NCI-H1436 treated with DMSO at 0.1 percent for 48 hours (cell line): ENCODE measurements around the gene RASGRP3.
"Not testable (repeated sequence)": the region's sequence is repeated elsewhere in the genome, so short reads cannot be mapped to it uniquely, and the experiment has no call there.

ENCODE experiments used
- DNase-seq: peaks from one replicate; lab custom pipeline; 2025; lab: John Stamatoyannopoulos, UW

Gene RASGRP3, protein sequence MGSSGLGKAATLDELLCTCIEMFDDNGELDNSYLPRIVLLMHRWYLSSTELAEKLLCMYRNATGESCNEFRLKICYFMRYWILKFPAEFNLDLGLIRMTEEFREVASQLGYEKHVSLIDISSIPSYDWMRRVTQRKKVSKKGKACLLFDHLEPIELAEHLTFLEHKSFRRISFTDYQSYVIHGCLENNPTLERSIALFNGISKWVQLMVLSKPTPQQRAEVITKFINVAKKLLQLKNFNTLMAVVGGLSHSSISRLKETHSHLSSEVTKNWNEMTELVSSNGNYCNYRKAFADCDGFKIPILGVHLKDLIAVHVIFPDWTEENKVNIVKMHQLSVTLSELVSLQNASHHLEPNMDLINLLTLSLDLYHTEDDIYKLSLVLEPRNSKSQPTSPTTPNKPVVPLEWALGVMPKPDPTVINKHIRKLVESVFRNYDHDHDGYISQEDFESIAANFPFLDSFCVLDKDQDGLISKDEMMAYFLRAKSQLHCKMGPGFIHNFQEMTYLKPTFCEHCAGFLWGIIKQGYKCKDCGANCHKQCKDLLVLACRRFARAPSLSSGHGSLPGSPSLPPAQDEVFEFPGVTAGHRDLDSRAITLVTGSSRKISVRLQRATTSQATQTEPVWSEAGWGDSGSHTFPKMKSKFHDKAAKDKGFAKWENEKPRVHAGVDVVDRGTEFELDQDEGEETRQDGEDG

DNA sequence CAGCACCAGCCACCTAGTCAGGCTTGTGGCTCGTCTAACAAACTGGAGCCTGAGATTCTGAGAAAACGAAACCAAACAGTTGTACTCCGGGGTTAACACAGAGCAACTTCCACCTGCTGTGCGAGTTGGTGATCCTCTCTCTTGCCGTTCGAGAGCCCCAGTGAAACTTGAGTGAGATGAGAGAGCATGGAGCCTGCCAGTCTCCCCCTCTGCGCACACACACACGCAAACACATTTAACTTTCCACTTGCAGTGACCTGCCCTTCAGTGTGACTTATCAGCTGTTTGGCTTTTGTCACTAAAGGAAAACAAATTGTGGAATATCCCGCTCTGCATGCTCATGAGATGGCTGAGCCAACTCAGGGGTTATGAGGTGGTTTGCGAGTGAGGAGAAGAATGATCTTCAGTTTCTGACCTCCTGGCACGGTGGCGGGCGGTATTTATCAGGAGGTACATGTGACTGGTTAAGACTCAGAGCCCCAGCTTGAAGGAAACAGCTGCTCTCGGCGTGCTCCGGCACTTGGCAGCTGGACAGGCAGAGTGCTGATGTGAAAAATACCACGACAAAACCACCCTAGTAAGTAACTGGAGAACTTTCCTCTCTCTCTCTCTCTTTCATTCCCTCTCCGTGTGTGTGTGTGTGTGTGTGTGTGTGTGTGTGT, at the start of gene RASGRP3:
RASGRP3 (plus strand) TSS at position 519 of the 662 bp plus-strand sequence. CDS start 38,488 bp downstream, outside the sequence.
- DNase-seq, result no peak

DNA sequence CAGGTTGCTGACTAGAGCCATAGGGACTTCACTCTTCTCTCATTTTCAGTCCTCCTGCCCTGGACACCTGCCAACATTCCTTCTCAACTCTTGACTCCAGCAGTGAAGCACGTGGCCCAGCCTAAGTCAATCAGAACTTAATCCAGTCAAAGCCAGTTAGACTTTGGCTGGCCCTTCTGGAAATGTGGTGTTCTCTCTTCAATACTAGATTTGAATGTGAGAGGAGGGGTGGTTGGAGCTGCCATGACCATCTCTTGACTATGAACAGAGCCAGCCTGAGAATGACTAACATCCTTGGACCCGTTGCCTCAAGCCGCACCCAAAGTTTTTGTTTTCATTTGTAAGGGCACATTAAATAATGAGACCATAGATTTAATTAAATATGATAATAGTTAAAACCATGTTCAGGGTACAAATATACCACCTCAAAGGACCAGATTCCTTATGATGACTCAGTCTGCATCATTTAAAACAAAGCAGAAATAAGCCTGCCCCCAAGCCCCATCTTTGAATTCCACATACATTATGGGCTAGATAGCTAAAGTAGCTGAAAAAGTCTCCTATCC, 49.7 kb upstream of the RASGRP3 start:
- DNase-seq, result no peak

DNA sequence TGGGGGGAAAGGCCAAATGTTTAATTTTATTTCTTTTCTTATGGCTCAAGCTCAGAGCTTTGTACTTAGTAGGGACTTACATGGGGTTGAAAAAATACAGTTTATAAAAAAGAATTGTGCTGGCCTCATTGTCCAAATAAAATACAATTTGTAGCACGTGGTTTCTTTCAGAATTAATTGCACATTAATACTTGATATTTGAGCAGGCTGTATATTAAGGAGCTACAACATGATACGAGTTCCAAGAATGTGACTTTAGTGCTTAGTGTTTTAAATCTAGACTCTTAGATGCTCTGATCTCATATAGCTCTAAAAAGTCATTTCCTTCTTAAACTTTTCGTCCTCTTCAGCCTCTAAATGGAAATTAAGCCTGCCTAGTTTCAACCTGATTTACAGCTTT, 46.4 kb upstream of the RASGRP3 start:
- no peak for DNase-seq

DNA sequence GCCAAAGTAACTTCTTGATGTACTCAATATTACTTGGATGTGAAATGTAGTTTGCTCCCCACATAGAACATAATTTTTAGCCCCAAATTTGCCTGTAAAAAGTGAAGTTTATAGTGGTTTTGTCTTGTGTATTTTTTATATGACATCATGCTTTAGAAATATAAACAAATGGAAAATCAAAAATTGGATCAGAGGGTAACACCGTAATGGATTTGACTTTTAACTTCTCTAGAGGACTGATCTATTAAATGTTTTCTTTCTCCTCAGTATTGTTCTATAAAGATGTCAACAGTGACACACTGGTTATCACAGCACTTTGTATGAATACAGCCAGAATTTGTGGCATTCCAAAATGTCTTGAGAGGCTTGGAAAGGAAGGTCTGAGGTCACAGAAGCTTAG, 45.6 kb upstream of the RASGRP3 start:
- DNase-seq, result no peak

DNA sequence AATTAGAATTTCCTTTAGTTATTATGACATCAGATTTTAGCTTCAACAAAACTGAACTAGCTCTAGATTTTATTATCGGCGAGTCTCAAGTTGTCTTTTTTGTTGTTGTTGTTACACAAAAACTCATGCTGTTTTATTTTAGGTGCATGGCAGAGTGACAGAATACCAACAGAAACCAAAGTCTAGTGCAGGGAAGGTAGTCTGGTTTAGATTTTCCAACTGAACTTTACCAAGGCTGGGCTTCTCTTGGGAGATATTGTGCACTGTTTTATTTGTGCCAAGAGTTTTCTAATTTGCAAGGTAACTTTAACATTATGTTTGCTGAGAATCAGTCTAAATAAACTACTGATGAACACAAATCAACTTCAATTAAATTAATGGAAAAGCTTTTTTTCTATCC, 43.6 kb upstream of the RASGRP3 start:
- DNase-seq, result no peak

DNA sequence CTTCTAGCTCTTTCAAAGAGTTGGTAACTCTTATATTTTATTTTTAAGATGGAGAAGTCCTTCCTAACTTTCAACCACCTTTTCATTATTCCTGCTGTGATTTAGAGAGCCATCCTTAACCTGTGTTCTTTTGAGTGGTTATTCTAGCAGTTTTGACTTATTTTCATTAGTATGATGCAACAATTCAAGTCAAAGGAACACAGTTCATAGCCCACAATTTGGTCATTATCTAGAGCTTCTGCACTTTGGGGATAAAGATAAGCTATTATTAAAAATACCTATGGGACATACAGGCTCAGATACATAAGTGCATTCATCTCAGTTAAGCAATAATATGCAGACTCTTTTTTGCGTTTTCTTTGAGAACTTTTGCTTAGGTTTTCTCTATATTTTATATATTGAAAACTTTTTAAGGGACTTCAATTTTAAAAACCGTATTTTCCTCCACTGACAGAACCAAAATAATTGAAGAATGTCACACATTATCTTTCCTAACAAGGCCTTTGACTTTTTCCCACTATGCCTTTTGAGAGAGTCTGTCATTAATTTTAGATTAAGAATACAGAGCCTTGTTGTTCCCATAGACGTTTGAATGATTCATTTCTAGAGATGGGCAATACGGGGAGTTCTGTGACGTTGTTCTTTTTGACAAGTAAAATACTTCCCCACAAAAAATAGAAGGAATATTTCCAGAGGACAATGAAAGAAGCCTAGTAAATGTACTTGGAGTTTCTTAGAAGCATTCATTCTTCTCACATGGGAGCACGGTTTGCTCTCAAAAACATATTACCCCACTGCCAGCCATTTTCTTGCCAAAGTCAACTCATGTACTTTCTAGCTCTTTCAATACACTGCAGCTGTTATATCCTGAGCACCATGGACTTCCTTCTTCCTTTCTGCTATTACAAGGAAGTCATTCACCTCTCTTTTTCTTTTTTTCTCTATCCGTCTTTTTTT, 42.9 kb upstream of the RASGRP3 start:
- no peak for DNase-seq

DNA sequence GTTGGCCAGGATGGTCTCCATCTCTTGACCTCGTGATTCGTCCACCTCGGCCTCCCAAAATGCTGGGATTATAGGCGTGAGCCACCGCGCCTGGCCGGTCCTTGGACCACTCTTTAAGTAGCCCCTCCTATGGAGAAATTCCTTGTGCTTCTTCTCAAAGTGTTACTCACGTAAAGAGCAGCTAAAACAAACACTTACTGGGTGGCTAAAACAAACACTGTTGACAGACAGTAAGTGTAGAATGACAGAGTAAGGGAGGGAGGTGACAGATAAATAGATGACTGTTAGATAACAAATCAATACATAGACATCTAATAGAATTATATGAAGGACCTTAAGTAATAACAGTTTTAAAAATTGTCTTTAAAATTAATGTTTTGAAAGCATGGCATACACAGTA, 40.9 kb upstream of the RASGRP3 start:
- DNase-seq, result no peak

DNA sequence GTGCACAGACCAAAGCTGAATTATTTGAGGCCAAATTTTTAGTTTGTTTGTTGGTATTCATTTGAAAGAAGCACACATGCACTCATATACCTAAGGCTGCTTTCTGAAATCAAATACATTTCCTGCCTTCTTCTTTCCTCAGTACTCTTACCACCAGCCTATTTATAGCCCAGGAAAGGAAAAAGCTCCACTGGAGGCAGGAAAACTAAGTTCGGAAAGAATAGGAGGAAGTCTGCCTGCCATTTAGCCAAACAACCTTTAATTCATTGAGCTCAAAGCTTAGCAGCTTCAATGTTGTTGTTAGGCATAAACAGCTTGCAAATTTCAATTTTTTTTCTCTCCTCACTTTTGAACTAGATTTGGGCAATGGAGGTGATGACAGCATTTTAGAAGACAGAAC, 40.4 kb upstream of the RASGRP3 start:
- DNase-seq, result no peak

DNA sequence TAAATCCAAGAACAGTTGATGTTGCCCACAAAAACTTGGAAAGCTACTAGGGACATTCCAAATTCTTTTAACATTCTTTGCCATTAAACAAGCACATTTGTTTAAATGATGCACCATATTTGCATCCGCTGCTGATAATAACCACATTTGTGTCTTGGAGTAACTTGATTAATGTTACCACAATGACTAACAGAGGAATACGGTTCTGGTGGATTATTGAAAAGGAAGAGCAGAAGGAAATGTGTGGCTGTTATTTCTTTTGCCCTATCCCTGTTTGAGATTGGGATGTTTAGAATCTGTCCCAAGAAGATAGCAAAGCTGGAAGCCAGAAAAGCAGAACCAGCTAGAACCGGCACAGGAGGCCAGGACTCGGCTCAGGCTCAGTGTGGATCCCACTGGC, 39.2 kb upstream of the RASGRP3 start:
- DNase-seq, result no peak

DNA sequence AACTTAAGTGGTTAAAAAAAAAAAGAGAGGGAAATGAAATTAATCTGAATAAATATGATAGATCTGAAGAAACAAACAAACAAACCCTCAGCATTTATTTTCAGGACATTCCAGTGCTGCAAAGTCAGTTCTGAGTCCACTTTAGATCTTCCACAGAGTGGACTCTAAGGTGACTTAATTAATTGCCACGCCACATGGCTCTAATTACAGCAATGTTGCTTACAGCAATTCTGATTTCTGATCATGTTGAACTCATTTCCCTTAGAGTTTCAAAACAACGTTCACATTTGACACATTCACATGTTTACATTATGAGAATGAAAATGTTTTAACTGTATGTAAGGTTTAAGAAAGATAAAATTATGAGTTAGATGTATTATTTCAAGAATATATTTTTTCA, 38.6 kb upstream of the RASGRP3 start:
- DNase-seq, result no peak

DNA sequence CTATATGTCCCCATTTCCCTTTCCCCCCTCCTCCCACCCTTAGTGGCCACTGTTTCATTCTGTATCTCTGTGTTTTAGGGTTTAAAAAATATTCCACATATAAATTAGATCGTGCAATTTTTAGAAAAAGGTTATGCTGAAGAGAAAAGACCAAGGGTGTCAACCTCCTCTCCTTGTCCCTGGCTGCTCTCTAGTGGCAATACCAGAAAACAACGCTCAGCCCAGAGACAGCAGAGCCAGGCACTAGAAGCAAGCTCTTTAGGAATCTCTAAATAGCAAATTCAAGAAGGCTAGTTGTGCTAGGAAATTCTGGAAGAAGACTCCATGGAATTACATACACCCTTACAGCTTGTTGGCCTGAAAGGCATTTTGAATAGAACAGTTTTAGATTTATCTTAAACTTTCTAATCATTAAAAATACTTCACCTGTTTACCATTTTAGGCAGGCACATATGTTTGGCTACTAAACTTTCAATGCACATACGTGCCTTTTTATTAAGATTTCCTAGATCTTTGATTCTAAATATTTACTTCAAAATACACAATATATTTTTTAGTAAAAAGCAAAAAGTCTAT, 35.1 kb upstream of the RASGRP3 start:
- DNase-seq, result no peak

DNA sequence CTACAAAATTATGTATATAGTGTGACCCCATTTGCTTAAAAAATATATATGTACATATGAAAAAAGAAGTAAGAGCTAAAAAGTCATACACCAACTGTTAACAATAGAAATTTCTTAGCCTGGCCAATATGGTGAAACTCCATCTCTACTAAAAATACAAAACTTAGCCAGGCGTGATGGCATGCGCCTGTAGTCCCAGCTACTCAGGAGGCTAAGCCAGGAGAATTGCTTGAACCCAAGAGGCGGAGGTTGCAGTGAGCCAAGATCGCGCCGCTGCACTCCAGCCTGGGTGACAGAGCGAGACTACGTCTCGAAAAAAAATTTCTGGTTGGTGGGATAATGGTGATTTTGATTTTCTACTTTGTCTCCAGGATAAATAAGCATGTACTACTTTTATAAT, 34.4 kb upstream of the RASGRP3 start:
- not testable (repeated sequence) for DNase-seq

DNA sequence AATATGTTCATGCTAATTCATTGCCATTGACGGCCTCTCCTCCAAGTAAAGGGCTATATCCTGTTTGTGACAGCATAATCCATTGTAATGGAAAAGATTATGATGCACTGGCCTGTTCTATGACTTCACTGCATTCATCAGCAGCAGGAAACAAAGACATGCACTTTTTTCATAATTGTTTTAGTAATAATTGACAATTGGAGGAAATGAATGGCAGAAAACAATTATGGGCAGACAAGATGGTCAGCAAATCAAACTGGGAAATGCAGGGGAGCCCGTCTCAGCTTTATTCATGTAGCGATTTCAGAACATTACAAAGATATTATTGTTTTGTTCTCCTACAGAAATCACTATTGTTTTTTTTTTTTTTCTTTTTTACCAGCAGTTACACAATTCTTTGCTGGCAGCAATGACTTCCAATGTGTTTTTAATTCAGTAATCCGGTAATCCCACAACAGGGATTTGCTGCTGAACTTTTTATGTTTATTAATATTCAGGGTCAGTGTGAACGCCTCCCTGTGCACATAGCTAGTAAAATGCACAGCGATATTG, 33.8 kb upstream of the RASGRP3 start:
- DNase-seq, result no peak

DNA sequence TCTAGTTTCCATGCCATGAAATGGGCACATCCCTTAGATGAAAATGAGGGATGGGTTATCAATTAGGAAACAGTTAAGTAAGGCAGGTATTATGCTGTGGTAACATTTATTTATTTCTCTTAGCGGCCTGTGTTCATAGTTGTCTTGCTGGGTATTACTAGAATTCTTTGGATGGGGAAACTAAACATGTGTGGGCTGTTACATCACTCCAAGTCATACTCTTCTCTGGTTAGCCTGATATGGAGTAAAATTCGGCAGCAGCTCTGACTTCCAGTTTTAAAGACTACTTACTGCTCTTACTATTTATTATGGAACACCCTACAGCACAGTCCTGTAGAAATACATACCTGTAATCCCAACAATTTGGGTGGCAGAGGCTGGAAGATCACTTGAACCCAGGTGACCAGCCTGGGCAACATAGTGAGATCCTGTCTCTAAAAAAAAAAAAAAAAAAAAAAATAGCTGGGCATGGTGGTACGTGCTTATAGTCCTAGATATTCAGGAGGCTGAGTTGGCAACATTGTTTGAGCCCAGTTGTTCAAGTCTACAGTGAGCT, 33.1 kb upstream of the RASGRP3 start:
- DNase-seq, result no peak

DNA sequence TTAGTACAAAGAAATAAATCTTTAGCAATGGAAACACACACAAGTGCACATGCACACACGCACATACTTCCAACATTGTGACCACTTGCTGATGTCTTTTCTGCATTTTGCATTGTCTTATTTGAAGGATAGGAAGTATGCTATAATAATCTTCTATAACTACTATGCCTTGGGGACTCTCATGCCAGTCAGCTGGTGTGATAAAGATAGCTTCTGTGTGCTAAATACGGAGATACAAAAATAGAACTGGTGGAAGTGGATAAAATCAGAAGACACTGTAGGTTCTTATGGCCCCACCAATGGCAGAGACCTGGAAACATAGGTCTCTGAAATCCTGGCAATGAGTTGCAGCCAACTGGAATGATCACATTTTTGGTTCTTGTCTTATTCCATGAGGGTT, 31.5 kb upstream of the RASGRP3 start:
- DNase-seq, result no peak

DNA sequence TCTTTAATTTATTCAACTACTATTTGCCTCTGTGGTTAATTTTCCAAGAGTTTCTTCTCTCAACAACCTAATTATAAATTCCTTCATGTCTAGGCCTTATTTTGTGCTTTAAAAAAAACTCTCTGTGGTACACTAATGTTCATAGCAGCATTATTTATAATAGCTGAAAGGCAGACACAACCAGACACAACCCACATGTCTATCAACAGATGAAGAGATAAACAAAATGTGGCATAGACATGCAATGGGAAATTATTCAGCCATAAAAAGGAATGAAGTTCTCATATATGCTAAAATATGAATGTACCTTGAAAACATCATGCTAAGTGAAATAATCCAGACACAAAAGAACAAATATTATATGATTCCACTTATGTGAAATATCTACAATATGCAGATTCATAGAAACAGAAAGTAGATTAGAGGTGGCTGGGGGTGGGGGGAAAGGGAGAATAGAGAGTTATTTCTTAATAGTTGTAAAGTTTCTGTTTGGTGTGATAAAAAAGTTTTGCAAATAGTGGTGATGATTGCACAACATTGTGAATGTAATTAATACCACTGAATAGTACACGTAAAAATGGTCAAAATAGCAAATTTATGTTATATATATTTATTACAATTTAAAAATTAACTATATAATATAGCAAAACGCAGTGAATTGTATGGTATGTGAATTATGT, 28.1 kb upstream of the RASGRP3 start:
- DNase-seq, result no peak

DNA sequence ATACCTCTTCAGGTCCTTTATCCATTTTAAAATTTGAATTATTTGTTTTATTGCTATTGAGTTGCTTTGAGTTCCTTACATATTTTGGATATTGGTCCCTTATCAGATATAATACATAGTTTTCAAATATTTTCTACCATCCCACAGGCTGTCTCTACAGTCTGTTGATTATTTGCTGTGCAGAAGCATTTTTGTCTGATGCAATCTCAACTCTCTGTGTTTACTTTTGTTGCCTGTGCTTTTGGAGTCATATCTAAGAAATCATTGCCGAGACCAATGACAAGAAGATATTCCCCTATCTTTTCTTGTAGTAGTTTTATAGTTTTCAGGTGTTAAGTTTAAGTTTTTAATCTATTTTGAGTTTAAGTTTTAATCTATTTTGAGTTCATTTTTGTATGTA, 25.2 kb upstream of the RASGRP3 start:
- no peak for DNase-seq

DNA sequence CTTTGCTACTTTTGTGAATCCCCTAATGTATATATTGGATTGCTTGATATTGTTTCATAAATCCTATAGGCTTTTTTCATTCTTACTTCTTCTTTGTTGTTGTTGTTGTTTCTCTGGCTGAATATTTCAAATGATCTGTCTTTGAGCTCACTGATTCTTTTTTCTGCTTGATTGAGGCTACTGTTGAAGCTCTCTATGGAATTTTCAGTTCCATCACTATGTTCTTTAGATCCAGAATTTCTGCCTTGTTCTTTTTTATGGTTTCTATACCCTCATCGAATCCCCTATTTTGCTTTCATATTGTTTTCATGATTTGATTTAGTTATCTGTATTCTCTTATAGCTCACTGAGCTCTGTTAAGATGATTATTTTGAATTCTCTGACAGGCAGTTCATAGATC, 24.6 kb upstream of the RASGRP3 start:
- no peak for DNase-seq

DNA sequence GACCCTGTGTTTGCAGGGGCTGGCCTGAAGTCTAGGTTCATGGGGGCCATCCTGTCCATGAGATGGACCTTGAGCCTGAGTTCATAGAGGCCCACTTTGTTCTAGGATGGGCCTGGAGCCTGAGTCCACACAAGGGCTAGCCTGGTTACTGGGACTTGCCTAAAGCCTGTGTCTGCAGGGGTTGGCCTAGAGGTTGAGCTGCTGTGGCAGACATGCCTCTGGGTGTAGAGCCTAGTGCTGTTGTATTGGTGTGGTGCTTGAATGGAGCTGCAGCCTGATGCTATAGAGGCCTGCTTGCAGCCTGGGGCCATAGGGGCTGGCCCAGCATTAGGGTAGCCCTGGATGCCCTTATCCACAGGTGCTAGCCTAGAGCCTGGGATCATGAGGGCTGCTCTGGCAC, 23.9 kb upstream of the RASGRP3 start:
- no peak for DNase-seq

DNA sequence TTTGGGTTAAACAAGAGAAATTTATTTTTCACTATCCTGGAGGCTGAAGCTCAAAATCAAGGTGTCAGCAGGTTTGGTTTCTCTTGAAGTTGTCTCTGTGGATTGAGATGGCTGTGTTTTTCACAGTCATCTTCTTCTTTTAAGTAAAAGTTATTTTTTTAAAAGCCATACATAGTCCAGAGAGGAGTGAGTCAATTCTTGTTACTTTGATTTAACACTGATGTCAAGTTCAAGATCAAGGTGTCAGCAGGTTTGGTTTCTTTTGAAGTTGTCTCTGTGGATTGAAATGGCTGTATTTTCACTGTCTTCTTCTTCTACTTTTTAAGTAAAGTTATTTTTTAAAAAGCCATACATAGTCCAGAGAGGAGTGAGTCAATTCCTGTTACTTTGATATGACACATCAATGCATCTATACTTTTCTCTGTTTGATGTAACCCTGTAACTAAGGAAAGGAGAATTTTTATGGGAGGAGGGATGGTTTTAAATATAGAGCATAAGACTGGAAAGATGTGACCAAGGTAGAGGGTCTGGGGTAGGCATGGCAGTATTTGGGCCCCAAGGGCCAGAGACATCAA, 22.5 kb upstream of the RASGRP3 start:
- no peak for DNase-seq
